Thyroid gland (tissue), 4 donors: Measurements from ENCODE around the gene RFX8. TPM values are rescaled to one million over a fixed set of nuclear protein-coding genes. Genes with fewer than 3 reads are reported as not detected.

Source experiments
- DNase-seq, 2 donors: peaks; one replicate each; pipeline ENCODE4 v3.0.0-alpha.2; 2019
- H3K27ac ChIP-seq, 3 donors: fragments of 200-600 bp; sonication (generic); 1 replicate in 2 of 3; 2 replicates in 1 of 3; pipeline ENCODE4 v1.5.1; 2016 to 2019; ENCODE audit warnings: mild to moderate bottlenecking in 1 of 3, moderate library complexity in 1 of 3
- H3K27me3 ChIP-seq: fragments of 200-600 bp; sonication (generic); one replicate; pipeline ENCODE4 v1.5.1; 2019
- H3K36me3 ChIP-seq, 2 donors: fragments of 200-600 bp; sonication (generic); one replicate each; pipeline ENCODE4 v1.5.1; 2016 to 2019
- H3K4me1 ChIP-seq, 2 donors: fragments of 200-600 bp; sonication (generic); one replicate each; pipeline ENCODE4 v1.5.1; 2017 to 2019
- H3K4me3 ChIP-seq, 3 donors: fragments of 200-600 bp; sonication (generic); replicated peaks in 1 of 3; 1 replicate in 2 of 3; 2 replicates in 1 of 3; pipeline ENCODE4 v1.5.1; 2016; ENCODE audit warnings: mild to moderate bottlenecking in 1 of 3
- H3K9me3 ChIP-seq: fragments of 200-600 bp; sonication (generic); one replicate; pipeline ENCODE4 v1.5.1; 2017
- CTCF ChIP-seq, 6 experiments: fragments of 200-600 bp in 3 of 6; fragments of 450-650 bp in 3 of 6; sonication (generic) in 3 of 6; IDR thresholded peaks; one replicate each; pipeline ENCODE4 v1.5.1; 2016 to 2019; ENCODE audit warnings: antibody characterized with exemption in 6 of 6, mild to moderate bottlenecking in 2 of 6, inconsistent platforms in 1 of 6, moderate library complexity in 1 of 6
- POLR2A ChIP-seq, 2 donors: fragments of 450-650 bp; IDR thresholded peaks; one replicate each; pipeline ENCODE4 v1.6.1; 2017; ENCODE audit warnings: antibody characterized with exemption in 2 of 2, mild to moderate bottlenecking in 2 of 2, moderate library complexity in 1 of 2
- WGBS, 2 donors: methylation state at CpG; one replicate each; pipeline ENCODE4 v1.1.5; 2017; 5-methylcytosine and 5-hydroxymethylcytosine counted together
- intact Hi-C: fragments of 100-400 bp; cut with DNase I; formaldehyde crosslinking; loops from one replicate; pipeline ENCODE4 v1.15.1; 2023
- total RNA-seq, 4 donors: library from RNA; depleted of rRNA; stranded (reverse); fragments of >200 nt; gene quantifications; one replicate each; pipeline ENCODE4 v1.2.3, GENCODE V29; 2016

Gene RFX8
- total RNA-seq, 4 donors from 2014 or later, result 1.9 TPM; not detected in 3

- WGBS, 2 donors, result 78 to 86% methylated on average over 6 of the region's 6 CpGs
- TF ChIP-seq CTCF (IDR thresholded peaks at IDR 0.05), result no peak
- Histone ChIP-seq H3K9me3 (no peaks in the 10 kb centered on the region), H3K27me3 (no peaks in the 10 kb centered on the region), H3K4me3 (no peak overlapping the region), H3K36me3 (no peaks in the 10 kb centered on the region), H3K4me1 (no peaks in the 10 kb centered on the region), H3K27ac (no peak overlapping the region)
- intact Hi-C loops, result no loop called here
- DNase-seq, result no peak
These were observed 23.9 kb downstream of the RFX8 start for GRCh38 chr2:101450965-101451364.

GRCh38 chr2:101446869-101447268 lies 28.0 kb downstream of the RFX8 start:
- 81 to 90% methylated on average over 4 of the region's 4 CpGs for WGBS, 2 donors
- no peak for DNase-seq
- Histone ChIP-seq H3K4me3 (no peak overlapping the region), H3K9me3 (no peaks in the 10 kb centered on the region), H3K27me3 (no peaks in the 10 kb centered on the region), H3K4me1 (no peaks in the 10 kb centered on the region), H3K36me3 (no peaks in the 10 kb centered on the region), H3K27ac (no peak overlapping the region)
- no peak for TF ChIP-seq POLR2A (IDR thresholded peaks at IDR 0.05)
- TF ChIP-seq CTCF (IDR thresholded peaks at IDR 0.05), result no peak
- intact Hi-C loops, result no loop called here

GRCh38 chr2:101442667-101443061 lies 32.2 kb downstream of the RFX8 start:
- Histone ChIP-seq H3K4me1 (peaks cover 4 to 8% of the 10 kb centered on the region in 2 donors), H3K36me3 (no peaks in the 10 kb centered on the region), H3K27ac (no peak overlapping the region), H3K27me3 (no peaks in the 10 kb centered on the region), H3K9me3 (no peaks in the 10 kb centered on the region), H3K4me3 (no peak overlapping the region)
- 93 to 97% methylated on average over 3 of the region's 3 CpGs for WGBS, 2 donors
- no peak for DNase-seq
- TF ChIP-seq POLR2A (IDR thresholded peaks at IDR 0.05), result no peak
- TF ChIP-seq CTCF (IDR thresholded peaks at IDR 0.05), result no peak
- intact Hi-C loops, result no loop called here

- Histone ChIP-seq H3K4me3 (no peak overlapping the region), H3K27ac (no peak overlapping the region), H3K27me3 (no peaks in the 10 kb centered on the region), H3K36me3 (no peaks in the 10 kb centered on the region), H3K4me1 (peaks cover 4 to 8% of the 10 kb centered on the region in 2 donors), H3K9me3 (no peaks in the 10 kb centered on the region)
- intact Hi-C loops, result no loop called here
- DNase-seq, result no peak
- TF ChIP-seq CTCF (IDR thresholded peaks at IDR 0.05) (no peak), POLR2A (IDR thresholded peaks at IDR 0.05) (no peak)
- WGBS, 2 donors, result 77 to 88% methylated on average over 1 of the region's 1 CpG
These were observed 32.8 kb downstream of the RFX8 start for GRCh38 chr2:101442042-101442666.

- WGBS, 2 donors, result 9 to 26% methylated on average over 8 of the region's 8 CpGs
- TF ChIP-seq CTCF (IDR thresholded peaks at IDR 0.05) (no peak), POLR2A (IDR thresholded peaks at IDR 0.05) (no peak)
- Histone ChIP-seq H3K27me3 (no peaks in the 10 kb centered on the region), H3K4me1 (peaks cover 4 to 8% of the 10 kb centered on the region in 2 donors), H3K4me3 (no peak overlapping the region), H3K27ac (no peak overlapping the region), H3K36me3 (no peaks in the 10 kb centered on the region), H3K9me3 (no peaks in the 10 kb centered on the region)
- intact Hi-C loops, result no loop called here
- peak; percentile 69 to 70 for DNase-seq
These were observed 34.7 kb downstream of the RFX8 start for GRCh38 chr2:101440127-101440738.
